ENCODE measurements around the gene ATAD5.

ATAD5 gene

DNA sequence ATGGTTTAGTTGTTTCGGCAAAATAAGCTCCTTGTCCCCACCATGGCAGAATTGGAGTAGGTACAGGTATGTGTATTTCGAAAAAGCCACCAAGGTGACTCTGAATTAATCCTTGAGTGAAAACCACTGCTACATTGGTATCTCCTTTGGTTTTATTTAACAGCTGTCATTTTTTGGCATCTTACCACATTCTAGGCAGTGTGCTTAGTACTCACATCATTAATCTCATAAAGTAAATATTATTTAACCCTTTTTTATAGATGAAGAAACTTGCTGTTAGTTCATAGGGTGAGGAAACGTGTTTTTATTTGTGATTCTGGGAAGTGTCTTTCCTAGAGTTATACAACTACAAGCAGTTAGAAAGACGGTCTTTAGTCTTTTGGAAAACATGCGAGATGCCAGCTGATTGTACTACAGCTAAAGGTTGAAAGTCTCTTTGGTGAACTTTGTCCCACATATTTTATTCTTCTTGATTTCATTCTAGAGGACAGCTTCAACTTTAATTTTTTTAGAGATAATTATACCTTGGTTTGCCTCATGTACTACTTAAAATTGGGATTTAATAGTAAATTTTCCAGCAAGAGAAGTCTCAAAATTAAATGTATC is 6.5 kb downstream of the ATAD5 start:
- no peak for DNase-seq (ENCODE audit: low spot score in 2 of 2)
- Histone ChIP-seq H3K9me3 (no peaks in the 10 kb centered on the region), H3K36me3 (replicated peaks) (peaks cover 54% of the 10 kb centered on the region), H3K27me3 (ENCODE audit: low read depth) (no peaks in the 10 kb centered on the region), H3K4me1 (peaks cover 2% of the 10 kb centered on the region; the same call in 1 of the 2 replicates), H3K4me3 (no peak overlapping the region)
- in situ Hi-C loops (cut with MboI; ENCODE audit: low sequenced_read_pairs) = no loop called here

DNA sequence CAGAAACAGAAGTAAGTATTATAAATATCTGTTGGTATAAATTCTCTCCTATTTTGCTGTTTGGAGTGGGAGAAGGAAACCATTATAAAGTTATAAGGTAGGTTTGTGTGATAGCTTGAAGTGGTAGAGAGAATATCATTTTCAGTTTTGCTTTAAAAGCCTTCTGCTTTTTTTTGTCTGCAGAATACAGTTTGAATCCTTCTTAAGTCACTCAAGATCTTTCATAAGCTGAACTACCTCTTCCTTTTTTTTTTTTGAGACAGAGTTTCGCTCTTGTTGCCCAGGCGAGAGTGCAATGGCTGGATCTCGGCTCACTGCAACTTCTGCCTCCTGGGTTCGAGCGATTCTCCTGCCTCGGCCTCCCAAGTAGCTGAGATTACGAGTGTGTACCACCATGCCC is 9.0 kb downstream of the ATAD5 start:
- in situ Hi-C loops (cut with MboI; ENCODE audit: low sequenced_read_pairs) = no loop called here
- no peaks in the 10 kb centered on the region for H3K27me3 ChIP-seq (ENCODE audit: low read depth)

DNA sequence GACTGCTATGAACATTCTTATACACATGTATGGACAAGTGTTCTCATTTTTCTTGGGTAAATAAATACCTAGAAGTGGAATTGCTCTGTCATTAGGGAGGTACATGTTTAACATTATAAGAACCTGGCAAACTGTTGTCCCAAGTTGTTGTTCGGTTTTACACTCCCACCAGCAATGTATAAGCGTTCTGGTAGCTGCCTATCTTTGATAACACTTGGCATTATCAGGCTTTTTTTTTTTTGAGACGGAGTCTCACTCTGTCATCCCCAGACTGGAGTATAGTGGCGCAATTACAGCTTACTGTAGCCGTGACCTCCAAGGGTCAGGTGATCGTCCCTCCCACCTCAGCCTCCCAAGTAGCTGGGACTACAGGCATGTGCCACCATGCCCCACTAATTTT is 16.3 kb downstream of the ATAD5 start:
- H3K27me3 ChIP-seq (ENCODE audit: low read depth) = no peaks in the 10 kb centered on the region
- no peak for DNase-seq (ENCODE audit: low spot score in 2 of 2)
- no peaks in the 10 kb centered on the region for H3K4me1 ChIP-seq
- H3K4me3 ChIP-seq = no peak overlapping the region
- H3K9me3 ChIP-seq = no peaks in the 10 kb centered on the region
- in situ Hi-C loops (cut with MboI; ENCODE audit: low sequenced_read_pairs) = no loop called here
- H3K36me3 ChIP-seq (replicated peaks) = peaks cover 48% of the 10 kb centered on the region

More for the DNA sequence above, 9.0 kb downstream of the ATAD5 start:
- DNase-seq (ENCODE audit: low spot score in 2 of 2) = no peak
- H3K36me3 ChIP-seq (replicated peaks) = peaks cover 68% of the 10 kb centered on the region
- no peak overlapping the region for H3K4me3 ChIP-seq
- H3K9me3 ChIP-seq = no peaks in the 10 kb centered on the region
- H3K4me1 ChIP-seq = no peaks in the 10 kb centered on the region

DNA sequence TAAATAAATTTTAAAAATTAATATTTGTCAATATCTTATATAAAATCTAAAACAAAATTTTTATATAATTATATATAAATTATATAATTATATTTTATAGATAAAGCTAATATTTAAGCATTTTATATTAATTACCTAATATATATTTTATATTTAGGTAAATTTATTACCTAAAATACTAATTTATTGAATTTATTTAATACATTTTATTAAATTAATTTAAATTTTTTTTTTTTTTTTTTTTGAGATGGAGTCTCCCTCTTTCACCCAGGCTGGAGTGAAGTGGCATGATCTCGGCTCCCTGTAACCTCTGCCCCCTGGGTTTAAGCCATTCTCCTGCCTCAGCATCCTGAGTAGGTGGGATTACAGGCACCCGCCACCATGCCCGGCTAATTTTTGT is 22.4 kb downstream of the ATAD5 start:
- H3K4me1 ChIP-seq = no peaks in the 10 kb centered on the region
- peaks cover 49% of the 10 kb centered on the region for H3K36me3 ChIP-seq (replicated peaks)
- no peaks in the 10 kb centered on the region for H3K27me3 ChIP-seq (ENCODE audit: low read depth)
- in situ Hi-C loops (cut with MboI; ENCODE audit: low sequenced_read_pairs) = no loop called here
- no peak for DNase-seq (ENCODE audit: low spot score in 2 of 2)
- no peak overlapping the region for H3K4me3 ChIP-seq
- no peaks in the 10 kb centered on the region for H3K9me3 ChIP-seq

DNA sequence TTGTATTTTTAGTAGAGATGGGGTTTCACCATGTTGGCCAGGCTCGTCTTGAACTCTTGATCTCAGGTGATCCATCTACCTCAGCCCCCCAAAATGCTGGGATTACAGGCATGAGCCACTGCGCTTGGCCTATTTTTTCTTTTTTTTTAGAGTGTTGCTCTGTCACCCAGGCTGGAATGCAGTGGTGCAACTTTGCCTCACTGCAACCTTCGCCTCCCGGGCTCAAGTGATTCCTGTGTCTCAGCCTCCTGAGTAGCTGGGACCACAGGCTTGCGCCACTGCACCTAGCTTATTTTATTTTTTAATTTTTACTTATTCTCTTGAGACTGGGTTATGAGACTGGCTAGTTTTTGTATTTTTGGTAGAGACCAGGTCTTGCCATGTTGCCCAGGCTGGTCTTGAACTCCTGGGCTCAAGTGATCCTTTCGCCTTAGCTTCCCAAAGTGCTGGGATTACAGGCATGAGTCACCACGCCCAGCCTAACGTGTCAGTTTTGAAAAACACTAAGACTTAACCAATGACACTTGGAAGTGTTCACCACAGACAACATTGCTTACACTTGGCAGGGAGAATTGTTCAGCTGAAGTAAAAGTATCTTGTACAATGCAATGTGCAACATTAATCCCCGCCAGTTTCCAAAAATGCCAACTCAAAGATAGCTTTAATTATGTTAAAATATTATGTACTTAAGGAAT is 26.9 kb downstream of the ATAD5 start:
- no peaks in the 10 kb centered on the region for H3K27me3 ChIP-seq (ENCODE audit: low read depth)
- H3K4me3 ChIP-seq = no peak overlapping the region
- in situ Hi-C loops (cut with MboI; ENCODE audit: low sequenced_read_pairs) = no loop called here
- H3K36me3 ChIP-seq (replicated peaks) = peaks cover 64% of the 10 kb centered on the region
- DNase-seq (ENCODE audit: low spot score in 2 of 2) = no peak
- no peaks in the 10 kb centered on the region for H3K4me1 ChIP-seq
- no peaks in the 10 kb centered on the region for H3K9me3 ChIP-seq

DNA sequence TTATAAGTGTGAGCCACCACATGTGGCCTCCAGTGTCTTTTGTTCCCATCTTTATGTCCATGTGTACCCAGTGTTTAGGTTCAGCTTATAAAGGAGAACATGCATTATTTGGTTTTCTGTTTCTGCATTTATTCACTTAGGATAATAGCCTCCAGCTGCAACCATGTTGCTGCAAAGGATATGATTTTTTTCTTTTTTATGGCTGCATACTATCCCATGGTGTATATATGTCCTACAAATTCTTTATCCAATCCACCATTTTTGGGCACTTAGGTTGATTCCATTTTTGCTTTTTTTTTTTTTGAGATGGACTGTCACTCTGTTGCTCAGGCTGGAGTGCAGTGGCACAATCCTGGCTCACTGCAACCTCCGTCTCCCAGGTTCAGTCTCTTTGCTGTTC is 32.9 kb downstream of the ATAD5 start:
- DNase-seq (ENCODE audit: low spot score in 2 of 2) = no peak
- H3K4me1 ChIP-seq = no peaks in the 10 kb centered on the region
- no peaks in the 10 kb centered on the region for H3K27me3 ChIP-seq (ENCODE audit: low read depth)
- no peak overlapping the region for H3K4me3 ChIP-seq
- in situ Hi-C loops (cut with MboI; ENCODE audit: low sequenced_read_pairs) = no loop called here
- H3K36me3 ChIP-seq (replicated peaks) = peaks cover 71% of the 10 kb centered on the region
- H3K9me3 ChIP-seq = no peaks in the 10 kb centered on the region

DNA sequence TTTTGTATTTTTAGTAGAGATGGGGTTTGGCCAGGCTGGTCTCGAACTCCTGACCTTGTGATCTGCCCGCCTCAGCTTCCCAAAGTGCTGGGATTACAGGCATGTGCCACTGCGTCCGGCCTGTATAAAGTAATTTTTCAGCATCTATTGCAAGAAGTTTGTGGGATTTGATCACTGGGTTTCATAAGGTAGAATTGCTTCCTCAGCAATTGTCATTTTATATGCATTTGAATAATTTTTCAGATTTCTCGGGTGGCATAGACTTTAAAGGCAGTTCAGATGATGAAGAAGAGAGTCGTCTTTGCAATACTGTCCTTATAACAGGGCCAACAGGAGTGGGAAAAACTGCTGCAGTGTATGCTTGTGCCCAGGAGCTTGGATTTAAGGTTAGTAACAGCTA is 37.2 kb downstream of the ATAD5 start:
- no peak overlapping the region for H3K4me3 ChIP-seq
- no peak for DNase-seq (ENCODE audit: low spot score in 2 of 2)
- no peaks in the 10 kb centered on the region for H3K27me3 ChIP-seq (ENCODE audit: low read depth)
- no peaks in the 10 kb centered on the region for H3K4me1 ChIP-seq
- in situ Hi-C loops (cut with MboI; ENCODE audit: low sequenced_read_pairs) = no loop called here
- H3K36me3 ChIP-seq (replicated peaks) = peaks cover 65% of the 10 kb centered on the region
- H3K9me3 ChIP-seq = no peaks in the 10 kb centered on the region

DNA sequence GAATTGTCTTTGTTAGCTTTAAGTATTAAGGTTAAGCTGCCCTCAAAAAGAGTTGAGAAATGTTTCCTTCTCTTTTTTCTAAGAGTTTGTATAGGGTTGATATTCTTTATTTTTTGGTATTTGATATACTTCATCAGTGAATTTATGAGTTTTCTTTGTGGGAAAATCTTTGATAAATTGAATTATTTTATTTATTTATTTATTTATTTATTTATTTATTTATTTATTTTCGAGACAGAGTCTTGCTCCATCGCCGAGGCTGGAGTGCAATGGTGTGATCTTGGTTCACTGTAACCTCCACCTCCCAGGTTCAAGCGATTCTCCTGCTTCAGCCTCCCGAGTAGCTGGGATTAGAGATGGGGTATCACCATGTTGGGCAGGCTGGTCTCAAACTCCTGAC is 54.4 kb downstream of the ATAD5 start:
- H3K4me1 ChIP-seq = no peaks in the 10 kb centered on the region

DNA sequence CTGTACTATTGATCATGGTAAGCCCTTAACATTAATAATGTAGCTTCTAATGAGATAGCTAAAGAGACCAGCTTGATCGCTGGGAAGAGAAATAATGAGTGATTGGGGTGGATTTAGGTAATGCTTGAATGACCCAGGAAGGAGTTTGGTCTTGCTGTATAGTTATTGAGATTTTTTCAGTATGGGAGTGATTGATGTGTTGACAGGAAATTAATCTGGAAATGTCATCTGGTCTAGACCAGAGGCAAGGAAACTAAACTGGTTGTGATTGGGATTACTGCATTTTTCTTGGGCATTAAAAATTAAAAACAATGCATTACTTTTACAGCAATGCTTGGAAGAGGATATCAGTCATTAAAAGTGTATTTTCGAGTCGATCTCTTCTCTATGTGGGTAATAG is 62.5 kb downstream of the ATAD5 start:
- DNase-seq (ENCODE audit: low spot score in 2 of 2) = no peak
- Histone ChIP-seq H3K4me3 (no peak overlapping the region), H3K4me1 (no peaks in the 10 kb centered on the region), H3K9me3 (no peaks in the 10 kb centered on the region), H3K36me3 (replicated peaks) (peaks cover 48% of the 10 kb centered on the region), H3K27me3 (ENCODE audit: low read depth) (no peaks in the 10 kb centered on the region)
- in situ Hi-C loops (cut with MboI; ENCODE audit: low sequenced_read_pairs) = no loop called here

More for the DNA sequence above, 54.4 kb downstream of the ATAD5 start:
- H3K27me3 ChIP-seq (ENCODE audit: low read depth) = no peaks in the 10 kb centered on the region
- peaks cover 23% of the 10 kb centered on the region for H3K36me3 ChIP-seq (replicated peaks)
- H3K4me3 ChIP-seq = no peak overlapping the region
- no peak for DNase-seq (ENCODE audit: low spot score in 2 of 2)
- H3K9me3 ChIP-seq = no peaks in the 10 kb centered on the region
- in situ Hi-C loops (cut with MboI; ENCODE audit: low sequenced_read_pairs) = no loop called here

DNA sequence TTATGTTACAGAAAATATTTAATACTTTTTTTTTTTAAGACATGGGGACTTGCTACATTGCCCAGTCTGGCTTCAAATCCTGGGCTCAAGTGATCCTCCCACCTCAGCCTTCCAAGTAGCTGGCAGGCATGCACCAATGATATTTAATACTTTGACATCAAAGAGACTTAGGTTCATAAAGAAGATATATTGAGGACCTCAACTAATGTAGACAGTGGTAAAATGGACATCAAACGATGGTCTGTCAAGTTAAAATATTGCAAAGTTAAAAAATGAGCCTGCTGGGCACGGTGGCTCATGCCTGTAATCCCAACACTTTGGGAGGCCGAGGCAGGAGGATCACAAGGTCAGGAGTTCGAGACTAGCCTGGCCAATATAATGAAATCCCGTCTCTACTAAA is 65.5 kb downstream of the ATAD5 start:
- in situ Hi-C loops (cut with MboI; ENCODE audit: low sequenced_read_pairs) = no loop called here
- DNase-seq (ENCODE audit: low spot score in 2 of 2) = no peak
- Histone ChIP-seq H3K36me3 (replicated peaks) (peaks cover 59% of the 10 kb centered on the region), H3K4me3 (no peak overlapping the region), H3K27me3 (ENCODE audit: low read depth) (no peaks in the 10 kb centered on the region), H3K4me1 (no peaks in the 10 kb centered on the region), H3K9me3 (no peaks in the 10 kb centered on the region)

DNA sequence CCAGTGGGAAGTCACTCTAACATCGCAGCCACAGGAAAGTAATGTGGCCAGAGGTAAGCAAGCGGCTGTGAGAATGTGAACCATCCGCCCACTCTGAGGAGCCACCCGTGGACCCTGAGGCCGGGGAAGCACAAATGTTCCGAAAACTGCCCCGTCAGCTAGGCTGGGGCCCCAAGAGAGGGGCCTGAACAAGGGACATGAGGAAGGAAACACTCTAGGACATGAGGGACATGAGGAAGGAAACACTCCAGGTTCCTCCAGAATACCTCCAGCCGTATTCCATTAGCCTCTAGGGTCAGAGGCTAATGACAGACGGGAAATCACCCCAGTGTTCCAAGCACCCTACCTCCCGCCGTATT is 74.0 kb downstream of the ATAD5 start:
- Histone ChIP-seq H3K27me3 (ENCODE audit: low read depth) (no peaks in the 10 kb centered on the region), H3K4me3 (peak overlapping the region; percentile 80), H3K9me3 (no peaks in the 10 kb centered on the region), H3K4me1 (no peaks in the 10 kb centered on the region; the same call in none of the 2 replicates), H3K36me3 (replicated peaks) (peaks cover 22% of the 10 kb centered on the region)
- DNase-seq (ENCODE audit: low spot score in 2 of 2) = no peak
- in situ Hi-C loops (cut with MboI; ENCODE audit: low sequenced_read_pairs) = loop anchor here (25.0 kb wide), 1 partner anchor 632 kb away; no protein-coding TSS in a partner anchor

DNA sequence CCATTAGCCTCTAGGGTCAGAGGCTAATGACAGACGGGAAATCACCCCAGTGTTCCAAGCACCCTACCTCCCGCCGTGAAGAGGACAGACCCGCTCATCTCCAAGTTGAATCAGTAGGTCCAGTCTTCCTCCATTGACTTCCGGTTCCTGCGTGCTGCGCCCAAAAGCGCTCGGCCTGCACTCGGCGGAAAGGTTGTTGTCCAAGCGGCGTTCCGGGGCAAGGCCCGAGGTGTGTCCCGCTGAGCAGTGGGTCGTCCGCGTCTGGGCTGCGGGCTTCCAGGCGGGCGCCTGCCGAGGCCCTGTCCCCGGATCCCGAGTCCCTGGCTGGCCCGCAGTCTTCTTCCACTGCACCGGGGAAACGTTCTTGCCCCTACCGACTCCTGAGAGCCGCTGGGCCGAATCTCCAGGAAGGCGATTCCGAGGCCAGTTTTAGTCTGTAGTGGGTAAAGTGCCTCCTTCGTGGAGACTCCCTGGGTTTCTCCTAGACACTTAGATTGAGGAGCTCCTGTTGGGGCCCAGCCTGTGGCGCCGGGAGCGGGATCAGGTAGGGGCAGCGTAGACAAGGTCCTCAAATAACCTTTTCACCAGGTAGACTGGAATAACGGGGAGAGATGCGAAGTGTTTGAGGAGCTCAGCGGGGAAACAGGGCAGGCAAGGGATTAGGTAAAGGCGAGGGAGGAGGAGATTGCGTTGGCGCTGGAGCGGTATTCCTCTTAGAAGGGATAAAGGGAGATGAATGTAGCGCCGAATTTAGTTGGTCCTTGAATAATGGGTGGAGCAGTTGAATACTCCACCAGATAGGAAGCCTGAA is 74.5 kb downstream of the ATAD5 start, which contains the start of gene TEFM:
TSS of gene TEFM (minus strand) at position 138 of the 811 bp plus-strand sequence. CDS start at position 98, 40 bp downstream.
- H3K36me3 ChIP-seq (replicated peaks) = peaks cover 17% of the 10 kb centered on the region
- no peaks in the 10 kb centered on the region for H3K27me3 ChIP-seq (ENCODE audit: low read depth)
- in situ Hi-C loops (cut with MboI; ENCODE audit: low sequenced_read_pairs) = loop anchor here (25.0 kb wide), 1 partner anchor 631 kb away; no protein-coding TSS in a partner anchor
- DNase-seq (ENCODE audit: low spot score in 2 of 2) = peak; percentile 88 to 94
- H3K4me1 ChIP-seq = no peaks in the 10 kb centered on the region; the same call in none of the 2 replicates
- peak within 1 kb of the TSS; percentile 80 for H3K4me3 ChIP-seq
- H3K9me3 ChIP-seq = no peaks in the 10 kb centered on the region

DNA sequence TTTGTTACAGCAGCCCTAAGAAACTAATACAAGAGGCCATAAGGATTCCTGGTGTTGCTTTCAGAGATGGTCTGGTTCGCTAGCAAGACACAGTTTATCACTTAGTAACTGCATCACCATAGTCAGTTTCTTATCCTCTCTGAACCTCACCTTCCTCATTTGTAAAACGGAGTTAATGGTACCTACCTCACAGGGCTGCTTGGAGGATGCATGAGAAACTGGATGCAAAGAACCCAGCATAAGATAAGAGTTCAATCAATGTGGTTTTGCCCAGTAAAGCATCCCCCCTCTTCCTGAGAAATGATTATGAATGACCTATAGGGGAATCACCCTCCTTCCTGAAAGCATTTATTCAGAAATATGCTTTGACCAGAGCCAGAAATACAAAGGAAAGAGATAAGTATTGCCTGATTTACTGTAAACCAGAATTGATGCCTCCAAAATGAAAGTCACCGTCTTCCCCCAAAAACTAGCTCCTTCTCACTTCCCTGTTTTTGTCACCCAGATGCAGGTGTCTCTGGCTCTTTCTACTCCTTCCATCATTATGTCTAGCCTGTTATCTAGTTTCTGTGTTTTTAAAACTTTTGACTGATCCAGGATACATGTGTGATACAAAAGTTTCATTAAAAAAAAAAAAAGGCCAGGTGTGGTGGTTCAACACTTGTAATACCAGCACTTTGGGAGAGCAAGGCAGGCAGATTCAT is 77.1 kb downstream of the ATAD5 start:
- no peaks in the 10 kb centered on the region for H3K9me3 ChIP-seq
- in situ Hi-C loops (cut with MboI; ENCODE audit: low sequenced_read_pairs) = loop anchor here (25.0 kb wide), 1 partner anchor 628 kb away; no protein-coding TSS in a partner anchor
- no peaks in the 10 kb centered on the region; the same call in none of the 2 replicates for H3K4me1 ChIP-seq
- H3K27me3 ChIP-seq (ENCODE audit: low read depth) = no peaks in the 10 kb centered on the region
- DNase-seq (ENCODE audit: low spot score in 2 of 2) = no peak
- no peak overlapping the region for H3K4me3 ChIP-seq
- peaks cover 4% of the 10 kb centered on the region; the same call in 1 of the 2 replicates for H3K36me3 ChIP-seq (replicated peaks)

All from HAP-1 (cell line).